HG03108 (cell line): Measurements from ENCODE around the gene PIP5K1C.

ENCODE experiments used
- ATAC-seq: cut with Tn5 transposase; IDR thresholded peaks from one replicate; pipeline ENCODE4 v1.9.1; 2021; ENCODE audit warnings: moderate library complexity; ENCODE audit not compliant: unreplicated experiment

PIP5K1C gene

DNA sequence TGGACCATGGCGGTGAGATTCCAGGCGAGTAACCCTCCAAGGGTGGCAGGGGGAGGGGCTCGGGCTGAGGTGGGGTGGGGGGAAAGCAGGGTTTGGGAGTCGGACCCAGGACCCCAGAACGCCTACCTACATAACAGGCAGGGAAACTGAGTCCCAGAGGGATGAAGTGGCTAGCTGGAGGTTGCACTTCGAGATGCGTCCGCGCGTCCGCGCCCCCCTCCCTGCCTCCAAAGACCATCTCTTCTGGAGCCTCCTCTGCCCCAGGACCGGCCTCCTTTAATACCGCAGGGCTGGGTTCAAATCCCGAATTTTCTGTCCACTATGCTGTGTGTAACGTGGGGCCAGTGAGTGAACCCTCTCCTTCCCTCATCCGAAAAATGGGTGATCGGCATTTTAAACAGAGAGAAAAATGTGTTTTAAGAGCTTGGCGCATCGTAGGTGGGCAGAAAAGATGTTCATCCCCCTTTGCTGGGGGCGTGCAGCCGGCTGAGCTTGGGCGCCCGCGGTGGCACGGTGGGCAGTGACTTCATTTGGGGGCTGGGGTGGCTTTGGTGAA, 21.7 kb upstream of the PIP5K1C start:
- no peak for ATAC-seq

DNA sequence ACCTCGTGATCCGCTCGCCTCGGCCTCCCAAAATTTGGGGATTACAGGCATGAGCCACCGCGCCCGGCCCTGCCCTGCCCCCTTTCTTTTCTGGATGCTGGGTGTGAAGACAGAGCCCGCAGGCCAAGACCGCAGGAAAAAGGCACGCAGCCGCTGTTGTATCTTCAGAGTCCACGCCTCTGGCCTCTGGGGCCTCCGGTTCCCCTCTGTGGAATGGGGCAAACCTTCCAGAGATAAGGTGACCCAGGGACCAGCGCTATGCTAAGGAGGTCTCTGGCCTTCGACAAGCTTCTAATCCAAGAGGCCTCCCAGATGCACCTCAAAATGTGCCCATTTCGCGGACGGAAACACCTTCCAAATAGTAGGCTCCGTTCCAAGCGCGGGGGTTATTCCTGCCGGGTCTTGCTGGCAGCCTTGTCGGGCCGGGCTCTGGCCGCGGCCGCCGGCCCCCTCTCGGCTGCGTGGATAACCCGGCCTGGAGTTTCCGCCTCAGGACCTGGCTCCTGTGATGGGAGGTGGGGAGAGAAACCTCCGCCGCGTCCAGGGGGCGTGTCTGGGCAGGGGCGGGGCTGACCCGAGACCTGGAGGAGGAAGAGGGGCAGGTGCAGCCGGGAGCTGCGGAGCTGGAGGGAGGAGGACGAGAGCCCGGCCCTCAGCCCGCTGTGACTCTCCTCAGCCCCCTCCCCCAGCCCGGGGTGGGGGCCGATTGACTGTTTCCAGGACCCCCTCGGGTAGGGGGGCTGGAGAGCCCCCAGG, 21.0 kb upstream of the PIP5K1C start:
- no peak for ATAC-seq

DNA sequence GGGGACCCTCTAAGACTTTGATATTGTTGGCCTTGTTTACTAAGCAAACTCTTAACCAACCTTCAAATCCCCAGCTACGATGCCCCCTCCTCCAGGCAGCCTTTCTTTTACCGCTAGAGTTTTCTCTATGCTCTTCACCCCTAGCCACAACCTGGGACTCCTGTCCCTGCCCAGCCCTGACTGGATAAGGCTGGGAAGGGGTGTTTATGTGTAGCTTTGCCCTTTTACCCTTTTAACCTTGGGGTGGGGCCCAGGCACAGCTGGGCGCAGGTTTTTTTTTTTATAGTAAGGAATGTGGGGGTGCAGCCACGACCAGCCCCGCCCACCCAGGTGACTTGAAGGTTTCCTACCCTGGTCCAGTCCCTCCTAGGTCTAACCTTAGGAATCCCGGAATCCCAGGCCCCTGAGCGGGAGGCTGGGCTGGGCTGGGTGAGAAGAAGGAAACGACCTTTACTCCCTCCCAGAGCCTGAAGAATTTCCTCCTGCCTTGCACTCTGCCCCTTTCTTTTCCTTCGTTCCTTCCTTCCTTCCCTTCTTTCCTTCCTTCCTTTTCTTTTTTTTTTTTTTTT, 20.2 kb upstream of the PIP5K1C start:
- no peak for ATAC-seq

DNA sequence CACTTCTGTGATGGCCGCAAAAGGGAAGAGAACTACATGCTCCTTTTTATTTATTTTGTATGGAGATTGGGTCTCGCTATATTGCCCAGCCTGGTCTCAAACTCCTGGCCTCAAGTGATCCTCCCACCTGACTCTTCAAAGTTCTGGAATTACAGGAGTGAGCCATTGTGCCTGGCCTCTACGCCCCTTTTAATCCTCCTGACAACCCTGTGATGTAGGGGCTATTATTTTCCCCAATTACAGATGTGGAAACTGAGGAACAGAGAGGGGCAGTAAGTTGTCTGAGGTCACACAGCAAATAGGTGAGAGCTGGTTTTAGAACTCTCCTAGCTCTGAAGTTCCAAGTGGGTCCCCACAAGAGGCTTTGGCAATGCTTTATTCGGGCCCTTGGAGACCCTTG, 19.6 kb upstream of the PIP5K1C start:
- no peak for ATAC-seq

DNA sequence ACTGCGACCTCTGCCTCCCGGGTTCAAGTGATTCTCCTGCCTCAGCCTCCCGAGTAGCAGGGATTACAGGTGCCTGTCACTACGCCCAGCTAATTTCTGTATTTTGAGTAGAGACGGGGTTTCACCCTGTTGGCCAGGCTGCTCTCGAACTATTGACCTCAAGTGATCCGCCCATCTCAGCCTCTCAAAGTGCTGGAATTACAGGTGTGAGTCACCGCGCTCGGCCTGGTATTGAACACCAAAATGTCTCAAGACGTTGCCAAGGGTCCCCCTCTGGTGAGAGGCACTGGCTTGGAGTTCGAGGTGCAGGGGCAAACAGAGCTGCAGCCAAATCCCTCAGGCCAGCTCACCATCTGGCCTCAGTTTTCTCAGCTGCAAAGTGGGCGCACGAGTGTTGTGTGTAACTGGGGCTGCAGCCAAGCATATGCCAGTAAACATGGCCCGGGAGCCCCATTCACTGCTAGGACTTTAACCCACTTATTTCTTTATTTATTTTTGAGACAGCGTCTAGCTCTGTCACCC, 15.9 kb upstream of the PIP5K1C start:
- ATAC-seq = no peak

DNA sequence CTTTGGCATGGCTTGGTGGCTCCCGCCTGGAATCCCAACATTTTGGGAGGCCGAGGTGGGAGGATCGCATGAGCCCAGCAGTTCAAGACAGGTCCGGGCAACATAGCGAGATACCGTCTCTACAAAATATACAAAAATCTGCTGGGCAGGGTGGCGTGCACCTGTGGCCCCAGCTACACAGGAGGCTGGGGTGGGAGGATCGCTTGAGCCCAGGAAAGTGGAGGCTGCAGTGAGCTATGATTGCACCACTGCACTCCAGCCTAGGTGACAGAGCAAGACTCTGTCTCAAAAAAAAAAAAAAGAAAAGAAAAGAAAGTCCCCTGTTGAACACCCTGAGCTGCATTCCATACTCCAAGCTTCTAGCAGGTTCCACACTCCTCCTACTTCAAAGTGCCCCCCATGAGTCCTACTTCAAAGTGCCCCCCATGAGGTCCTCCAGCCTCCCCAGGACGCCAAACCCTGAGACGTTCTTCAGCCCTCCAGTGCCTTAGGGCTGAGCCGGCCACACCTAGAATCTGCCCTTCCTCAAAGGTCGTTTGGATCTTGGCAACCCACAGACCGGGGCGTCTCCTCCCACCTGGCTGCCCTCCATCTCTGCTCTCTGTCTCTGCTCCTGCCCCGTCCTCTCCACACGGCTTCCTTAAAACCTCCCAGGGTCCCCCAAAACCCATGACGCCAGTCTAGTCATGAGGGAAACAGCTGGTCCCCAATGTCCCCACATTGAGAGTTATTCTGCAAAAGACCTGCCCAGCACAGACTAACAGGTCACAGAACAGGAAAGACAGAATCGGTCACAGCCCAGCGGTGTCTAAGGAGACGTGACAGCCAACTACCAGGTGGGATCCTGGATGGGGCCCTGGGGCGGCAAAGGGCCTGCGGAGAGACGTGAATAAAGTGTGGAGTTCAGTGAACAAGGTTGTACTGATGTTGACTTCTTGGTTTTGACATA, 12.7 kb upstream of the PIP5K1C start:
- ATAC-seq = no peak

DNA sequence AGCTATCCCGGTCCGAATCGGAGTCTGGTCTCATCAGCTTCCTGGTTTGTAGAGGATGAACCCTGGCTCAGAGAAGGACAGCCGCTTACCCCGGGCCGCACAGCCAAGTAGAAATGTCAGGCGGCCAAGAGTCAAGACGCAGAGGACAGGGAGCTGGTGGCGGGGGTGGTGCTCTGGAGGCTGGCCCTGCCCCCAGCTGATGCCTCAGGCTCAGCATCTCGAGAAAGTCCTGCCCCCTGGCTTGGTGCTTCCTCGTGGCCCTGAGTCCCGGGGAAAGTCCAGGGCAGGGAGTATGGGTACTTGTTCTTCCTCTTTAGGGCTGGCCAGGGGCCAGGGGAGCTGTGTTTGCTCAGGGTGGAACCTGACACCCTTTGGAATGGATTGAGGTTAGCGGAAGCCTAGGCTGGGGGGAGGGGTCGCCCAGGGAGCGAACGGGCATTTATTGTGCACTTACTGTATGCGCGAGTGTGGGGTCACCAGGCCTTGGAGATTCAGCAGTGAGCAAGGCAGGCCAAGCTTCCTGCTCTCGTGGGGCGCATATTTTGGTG, 10.1 kb upstream of the PIP5K1C start:
- ATAC-seq = no peak

DNA sequence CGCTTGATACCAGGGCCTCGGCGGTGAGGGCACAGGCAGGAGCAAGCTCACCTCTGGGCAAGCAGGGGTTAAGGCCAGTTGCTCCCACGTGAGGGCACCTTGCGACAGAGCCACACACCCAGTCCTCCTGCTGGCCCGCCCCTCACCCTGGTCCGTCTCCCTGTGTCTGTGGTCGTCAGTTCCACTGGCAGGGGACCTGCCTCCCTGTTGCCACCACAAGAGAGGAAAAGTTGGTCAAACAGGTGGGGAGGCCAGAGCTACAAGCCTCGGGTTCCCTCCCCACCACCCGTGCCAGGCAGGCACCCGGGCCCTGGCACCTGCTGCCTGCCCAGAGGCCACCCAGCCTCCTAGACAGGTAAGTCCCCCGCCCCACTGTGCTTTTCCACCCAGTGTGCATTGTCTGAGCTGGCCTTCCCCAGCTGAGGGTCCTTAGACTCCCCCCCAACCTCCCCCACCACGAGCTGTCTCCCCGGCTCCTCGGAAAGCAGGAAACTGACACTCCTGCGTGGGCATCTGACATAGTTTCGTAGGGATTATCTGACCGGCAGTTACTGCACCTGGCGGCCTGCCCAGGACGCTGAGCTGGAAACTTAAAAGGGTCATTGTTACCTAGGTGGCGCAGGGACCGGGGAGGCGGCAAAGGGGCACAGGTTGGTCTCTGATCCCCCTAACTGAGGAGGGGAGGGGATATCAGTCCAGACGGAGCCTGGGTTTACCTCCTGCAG, 8.1 kb upstream of the PIP5K1C start, which contains the start of gene TJP3:
TSS of gene TJP3 (plus strand) at position 178 of the 725 bp plus-strand sequence. CDS start 20,049 bp downstream, outside the sequence.
- no peak for ATAC-seq

DNA sequence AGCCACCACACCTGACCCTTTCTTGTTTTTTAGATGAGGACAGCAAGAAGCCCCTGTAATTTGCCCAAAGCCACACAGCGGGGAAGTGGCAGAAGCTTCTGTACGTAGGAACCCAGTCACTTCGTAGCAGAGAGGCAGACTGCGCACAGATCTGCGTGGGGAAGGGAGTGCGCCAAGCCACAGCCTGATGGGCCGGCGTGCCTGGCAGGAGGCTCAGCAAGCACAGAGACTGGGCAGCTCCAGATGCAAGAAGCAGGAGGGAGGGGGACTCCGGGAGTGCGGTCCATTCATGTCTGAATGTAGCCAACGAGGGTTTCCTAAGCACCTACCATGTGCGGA, 7.6 kb upstream of the PIP5K1C start:
- no peak for ATAC-seq

DNA sequence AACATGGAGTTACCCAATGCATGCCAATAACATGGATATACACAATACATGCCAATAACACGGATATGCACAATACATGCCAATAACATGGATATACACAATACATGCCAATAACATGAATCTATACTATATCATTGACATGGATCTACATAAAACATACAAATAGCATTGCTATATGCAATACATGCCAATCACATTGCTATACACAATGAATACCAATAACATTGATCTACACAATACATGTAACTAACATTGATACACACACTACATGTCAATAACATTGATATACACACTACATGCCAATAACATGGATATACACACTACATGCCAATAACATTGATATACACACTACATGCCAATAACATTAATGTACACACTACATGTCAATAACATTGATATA, 932 bp upstream of the PIP5K1C start:
- ATAC-seq = no peak

DNA sequence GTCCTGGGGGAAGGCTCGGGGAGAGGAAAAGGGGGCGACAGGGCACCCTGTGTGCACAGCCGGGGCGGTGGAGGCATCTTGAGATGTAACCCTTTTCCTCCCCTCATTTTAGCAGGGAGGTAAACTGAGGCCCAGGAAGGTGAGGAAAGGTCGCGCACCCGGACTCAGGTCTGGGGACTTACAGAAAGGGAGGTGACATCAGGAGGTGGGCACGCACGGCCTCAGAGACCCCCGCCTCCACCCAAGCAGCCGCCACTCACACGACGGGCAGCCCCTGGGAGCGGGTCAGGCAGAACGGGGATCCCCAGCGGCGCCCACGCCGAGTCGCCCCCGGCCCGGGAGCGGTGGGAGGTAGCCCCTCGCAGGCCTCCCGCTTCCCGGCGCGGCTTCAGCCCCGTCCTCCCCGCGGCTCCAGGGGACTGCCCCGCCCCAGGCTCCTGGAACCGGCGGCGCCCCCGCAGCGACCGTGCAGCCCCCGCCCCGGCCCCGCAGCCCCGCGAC, 477 bp downstream of the PIP5K1C start:
- no peak for ATAC-seq

DNA sequence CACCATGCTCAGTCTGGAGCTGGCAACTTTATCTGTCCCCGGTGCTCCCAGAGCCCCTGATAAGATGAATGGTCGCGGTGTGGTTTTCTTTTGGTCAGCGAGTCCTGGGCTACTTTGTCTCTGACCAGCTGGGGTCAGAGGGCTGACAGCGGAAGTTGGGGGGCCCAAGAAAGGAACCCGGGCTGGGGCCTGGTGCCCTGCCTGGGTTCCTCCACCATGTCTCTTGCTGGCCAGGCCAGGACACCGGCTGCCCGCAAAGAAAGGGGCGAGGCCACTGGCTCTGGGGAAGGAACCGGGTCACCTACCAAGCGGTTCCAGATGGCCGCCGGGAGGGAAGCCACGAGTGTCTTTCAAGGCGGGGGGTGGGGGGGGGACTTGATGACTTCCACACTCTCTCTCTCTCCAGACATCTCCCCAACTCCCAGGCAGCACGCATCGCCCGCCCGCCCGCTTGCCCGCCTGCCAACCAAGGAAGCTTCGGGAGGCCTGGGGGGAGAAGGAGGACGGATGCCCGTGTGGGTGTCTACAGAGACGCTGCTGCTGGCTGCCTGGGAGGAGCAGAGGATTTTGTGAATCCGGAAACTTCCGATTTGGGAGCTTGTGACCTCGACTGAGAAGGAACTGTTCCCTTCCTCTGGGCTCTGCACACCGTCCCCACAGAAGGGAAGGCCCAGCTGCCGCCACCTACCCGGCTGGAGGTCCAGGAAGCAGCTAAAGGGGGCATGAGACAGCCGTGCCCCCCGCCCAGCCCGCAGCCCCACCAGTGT, 1.1 kb downstream of the PIP5K1C start:
- ATAC-seq = no peak

DNA sequence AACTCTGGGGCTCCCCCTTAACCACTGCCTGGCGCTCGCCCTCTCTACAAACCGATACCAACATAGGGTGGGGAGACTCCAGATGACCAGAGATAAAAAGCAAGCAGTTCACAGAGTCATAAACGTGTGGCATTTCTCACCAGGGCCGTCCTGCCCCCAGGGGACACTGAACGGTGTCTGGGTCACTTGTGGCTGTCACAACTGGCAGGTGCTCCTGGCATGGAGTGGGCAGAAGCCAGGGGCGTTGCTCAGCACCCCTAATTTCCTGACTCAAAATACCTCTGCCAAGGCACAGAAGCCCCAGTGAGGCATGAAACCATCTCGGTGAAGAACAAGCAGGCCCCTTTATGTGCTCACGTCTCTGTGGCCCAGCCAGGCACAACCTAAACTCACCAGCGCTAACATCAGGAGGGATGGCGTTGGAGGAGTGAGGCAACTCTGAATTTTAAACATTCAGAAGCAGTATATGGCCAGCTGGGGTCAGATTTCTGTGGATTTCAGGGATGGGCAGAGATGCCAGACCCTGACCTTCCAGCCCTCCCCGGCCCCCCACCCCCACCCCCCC, 1.8 kb downstream of the PIP5K1C start:
- ATAC-seq = no peak

DNA sequence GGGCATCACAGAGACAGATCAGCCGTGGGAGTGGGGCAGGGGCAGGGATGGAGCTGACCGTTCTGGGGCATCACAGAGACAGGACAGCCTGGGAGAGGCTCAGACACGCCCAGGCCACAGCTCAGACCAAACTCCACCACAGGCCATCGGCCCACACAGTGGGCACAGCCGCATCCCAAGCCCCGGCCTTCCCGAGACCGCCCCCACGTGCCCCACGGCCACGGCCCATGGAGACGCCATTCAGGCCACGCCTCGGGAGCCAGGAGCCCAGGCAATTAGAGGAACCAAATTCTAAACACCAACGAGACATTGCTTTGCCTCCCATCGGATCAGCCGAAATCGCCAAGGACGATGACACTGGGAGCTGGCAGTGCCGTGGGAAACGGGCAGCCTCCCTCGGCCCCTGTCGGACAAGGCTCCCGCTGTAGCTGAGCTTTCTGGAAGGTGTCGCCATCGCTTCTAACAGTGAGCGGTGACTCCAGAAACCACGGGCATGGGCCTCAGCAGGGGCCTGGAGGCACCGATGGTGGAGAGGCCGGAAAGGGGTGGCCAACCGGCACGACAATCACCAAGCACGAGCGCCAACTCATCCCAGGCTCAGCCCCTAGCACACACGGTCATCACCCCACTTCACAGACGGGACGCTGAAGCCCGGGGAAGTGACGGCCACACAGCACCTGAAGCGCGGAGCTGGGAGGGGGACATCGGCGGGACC, 2.4 kb downstream of the PIP5K1C start:
- ATAC-seq = no peak

DNA sequence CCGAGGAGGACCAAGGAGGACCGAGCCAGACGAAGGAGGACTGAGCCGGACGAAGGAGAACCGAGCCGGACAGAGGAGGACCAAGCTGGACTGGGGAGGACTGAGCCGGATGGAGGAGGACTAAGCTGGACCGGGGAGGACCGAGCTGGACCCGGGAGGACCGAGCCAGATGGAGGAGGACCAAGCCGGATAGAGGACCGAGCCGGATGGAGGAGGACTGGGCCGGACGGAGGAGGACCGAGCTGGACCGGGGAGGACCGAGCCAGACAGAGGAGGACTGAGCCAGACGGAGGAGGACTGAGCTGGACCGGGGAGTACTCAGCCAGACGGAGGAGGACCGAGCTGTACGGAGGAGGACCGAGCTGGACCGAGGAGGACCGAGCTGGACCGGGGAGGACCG, 3.2 kb downstream of the PIP5K1C start:
- ATAC-seq = no peak

DNA sequence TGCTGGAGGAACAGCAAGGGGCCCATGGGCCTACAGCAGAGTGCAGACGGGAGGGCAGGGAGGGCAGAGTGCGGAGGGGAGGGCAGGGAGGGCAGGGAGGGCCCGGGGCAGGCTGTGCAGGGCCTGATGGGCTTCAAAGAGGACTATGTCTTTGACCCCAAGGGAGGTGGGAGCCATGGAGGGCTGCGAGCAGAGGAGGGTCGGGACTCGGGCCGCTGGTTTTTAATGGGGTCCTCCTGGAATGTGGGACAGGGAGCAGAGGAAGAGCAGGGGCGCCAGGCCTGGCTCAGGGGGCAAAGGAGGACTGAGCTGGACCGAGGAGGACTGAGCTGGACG, 3.6 kb downstream of the PIP5K1C start:
- ATAC-seq = no peak

DNA sequence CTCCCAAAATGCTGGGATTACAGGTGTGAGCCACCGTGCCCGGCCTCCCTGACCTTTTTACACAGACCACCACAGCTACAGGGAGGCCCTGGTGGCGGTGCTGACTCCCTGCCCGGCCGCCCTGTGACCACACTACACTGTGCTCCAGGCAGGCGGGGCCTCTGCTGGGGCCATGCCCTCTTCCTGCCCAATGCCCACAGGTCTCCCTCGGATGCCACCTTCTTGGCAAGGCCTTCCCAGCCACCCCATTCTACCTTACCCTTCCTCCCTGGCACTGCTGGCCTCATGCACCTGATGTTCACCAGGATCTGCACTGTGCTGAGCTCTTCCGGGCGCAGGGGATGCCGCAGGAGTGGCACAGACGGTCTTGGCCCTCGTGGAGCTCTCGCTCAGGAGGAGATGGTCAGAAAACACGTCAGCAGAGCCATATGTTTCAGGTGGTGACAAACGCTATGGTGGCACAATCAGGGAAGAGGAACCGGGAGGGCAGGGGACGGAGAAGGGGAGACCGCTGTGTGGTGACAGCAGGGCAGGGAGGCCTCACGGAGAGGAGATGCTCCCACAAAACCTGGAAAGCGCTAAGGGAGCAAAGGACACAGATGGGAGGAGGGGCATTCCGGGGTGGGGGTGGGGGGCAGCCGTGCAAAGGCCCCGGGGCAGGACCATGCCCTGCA, 4.1 kb downstream of the PIP5K1C start:
- no peak for ATAC-seq

DNA sequence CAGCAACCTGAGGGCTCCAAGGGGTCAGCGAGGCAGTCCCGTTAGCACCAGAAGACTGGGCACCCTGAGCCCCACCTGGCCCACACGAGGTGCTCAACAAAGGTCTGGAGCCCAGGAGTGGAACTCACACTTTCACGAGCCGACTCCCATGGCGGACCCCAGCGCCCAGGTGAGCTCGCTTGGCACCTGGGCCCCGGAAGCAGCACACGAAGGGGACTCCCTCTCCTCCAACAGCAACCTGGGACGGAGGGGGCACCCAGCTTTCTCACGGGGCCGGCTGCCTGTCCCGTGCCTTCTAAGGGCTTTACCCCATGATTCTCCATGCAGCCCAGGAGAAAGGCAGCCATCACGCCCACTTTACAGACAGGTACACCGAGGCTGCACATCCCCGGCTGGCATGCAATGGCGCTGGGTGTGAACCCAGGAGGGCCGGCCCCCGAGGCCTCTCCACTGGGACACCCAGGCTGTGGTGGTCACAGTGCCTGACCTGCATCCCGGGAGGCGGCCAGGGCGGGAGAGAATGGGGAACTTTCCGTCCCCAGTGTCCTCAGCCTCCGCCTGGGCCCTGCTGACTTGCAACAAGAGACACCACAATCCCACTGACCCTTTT, 5.0 kb downstream of the PIP5K1C start:
- ATAC-seq = no peak
